Ascending aorta (tissue), 2 donors: ENCODE data around the gene CHN2. TPM values are rescaled to one million over a fixed set of nuclear protein-coding genes. Genes with fewer than 3 reads are reported as not detected.

Experiments
- DNase-seq, 2 donors: peaks; one replicate each; pipeline ENCODE4 v3.0.0-alpha.2; 2019; ENCODE audit warnings: low spot score in 2 of 2
- H3K27ac ChIP-seq, 2 donors: fragments of 200-600 bp; sonication (generic); one replicate each; pipeline ENCODE4 v1.5.1; 2016 to 2017; ENCODE audit warnings: mild to moderate bottlenecking in 1 of 2
- H3K27me3 ChIP-seq: fragments of 200-600 bp; sonication (generic); one replicate; pipeline ENCODE4 v1.5.1; 2017
- H3K36me3 ChIP-seq, 2 donors: fragments of 200-600 bp; sonication (generic); one replicate each; pipeline ENCODE4 v1.5.1; 2016
- H3K4me1 ChIP-seq, 2 donors: fragments of 200-600 bp; sonication (generic); one replicate each; pipeline ENCODE4 v1.5.1; 2016 to 2017; ENCODE audit warnings: mild to moderate bottlenecking in 1 of 2
- H3K4me3 ChIP-seq, 2 donors: fragments of 200-600 bp; sonication (generic); one replicate each; pipeline ENCODE4 v1.5.1; 2016 to 2017; ENCODE audit warnings: mild to moderate bottlenecking in 1 of 2
- H3K9me3 ChIP-seq, 2 donors: fragments of 200-600 bp; sonication (generic); one replicate each; pipeline ENCODE4 v1.5.1; 2016
- CTCF ChIP-seq, 3 experiments: fragments of 200-600 bp in 2 of 3; fragments of 450-650 bp in 1 of 3; sonication (generic) in 2 of 3; IDR thresholded peaks; one replicate each; pipeline ENCODE4 v1.5.1; 2016 to 2019; ENCODE audit warnings: antibody characterized with exemption in 3 of 3, mild to moderate bottlenecking in 1 of 3, moderate library complexity in 1 of 3
- intact Hi-C: fragments of 100-400 bp; cut with DNase I; formaldehyde crosslinking; loops from one replicate; pipeline ENCODE4 v1.15.1; 2023
- total RNA-seq: library from RNA; depleted of rRNA; stranded (reverse); fragments of >200 nt; gene quantifications from one replicate; pipeline ENCODE4 v1.1.0, GENCODE V29; 2016

The CHN2 gene
- total RNA-seq, 1 donor from 2014 or later = 8.7 TPM

- no peak for DNase-seq
- Histone ChIP-seq H3K27ac (no peak overlapping the region), H3K4me3 (no peak overlapping the region), H3K9me3 (no peaks in the 10 kb centered on the region), H3K27me3 (no peaks in the 10 kb centered on the region), H3K36me3 (no peaks in the 10 kb centered on the region), H3K4me1 (no peaks in the 10 kb centered on the region)
- intact Hi-C loops = no loop called here
- TF ChIP-seq CTCF (IDR thresholded peaks at IDR 0.05) = no peak
Observed at GRCh38 chr7:29300649-29301048, 106.1 kb downstream of the CHN2 start.

- Histone ChIP-seq H3K27me3 (no peaks in the 10 kb centered on the region), H3K9me3 (no peaks in the 10 kb centered on the region), H3K36me3 (no peaks in the 10 kb centered on the region), H3K4me3 (no peak overlapping the region), H3K4me1 (no peaks in the 10 kb centered on the region), H3K27ac (no peak overlapping the region)
- TF ChIP-seq CTCF (IDR thresholded peaks at IDR 0.05) = no peak
- no peak for DNase-seq
- intact Hi-C loops = no loop called here
Observed at GRCh38 chr7:29302666-29303395, 108.3 kb downstream of the CHN2 start.

- intact Hi-C loops = no loop called here
- Histone ChIP-seq H3K9me3 (no peaks in the 10 kb centered on the region), H3K36me3 (no peaks in the 10 kb centered on the region), H3K27me3 (no peaks in the 10 kb centered on the region), H3K27ac (no peak overlapping the region), H3K4me3 (no peak overlapping the region), H3K4me1 (no peaks in the 10 kb centered on the region)
- no peak for DNase-seq
- no peak for TF ChIP-seq CTCF (IDR thresholded peaks at IDR 0.05)
Observed at GRCh38 chr7:29304756-29305155, 110.2 kb downstream of the CHN2 start.

GRCh38 chr7:29306319-29306991 is 111.9 kb downstream of the CHN2 start:
- H3K4me3 ChIP-seq = no peak overlapping the region
- intact Hi-C loops = no loop called here
- H3K27ac ChIP-seq = no peak overlapping the region
- no peaks in the 10 kb centered on the region for H3K36me3 ChIP-seq
- H3K4me1 ChIP-seq = no peaks in the 10 kb centered on the region
- no peaks in the 10 kb centered on the region for H3K27me3 ChIP-seq
- TF ChIP-seq CTCF (IDR thresholded peaks at IDR 0.05) = no peak
- H3K9me3 ChIP-seq = no peaks in the 10 kb centered on the region
- DNase-seq = no peak

- DNase-seq = no peak
- Histone ChIP-seq H3K27ac (no peak overlapping the region), H3K36me3 (no peaks in the 10 kb centered on the region), H3K4me3 (no peak overlapping the region), H3K9me3 (no peaks in the 10 kb centered on the region), H3K4me1 (no peaks in the 10 kb centered on the region), H3K27me3 (no peaks in the 10 kb centered on the region)
- no peak for TF ChIP-seq CTCF (IDR thresholded peaks at IDR 0.05)
- intact Hi-C loops = no loop called here
Observed at GRCh38 chr7:29308424-29308823, 113.8 kb downstream of the CHN2 start.
